Neural progenitor cell (in vitro differentiated cells): ENCODE results near the gene HLF. TPM values are rescaled to one million over a fixed set of nuclear protein-coding genes. Genes with fewer than 3 reads are reported as not detected.

ENCODE experiments used
- DNase-seq: peaks from one replicate; pipeline ENCODE4 v3.0.0-alpha.2; 2016; ENCODE audit warnings: low spot score
- H2AFZ ChIP-seq: fragments of 200-600 bp; sonication (generic); replicated peaks from 2 replicates; pipeline ENCODE4 v1.6.1; 2016; ENCODE audit warnings: antibody characterized with exemption
- H3F3A ChIP-seq: fragments of 200-600 bp; sonication (generic); 2 replicates; pipeline ENCODE4 v1.6.1; 2016; ENCODE audit warnings: antibody characterized with exemption, low read depth
- H3K27ac ChIP-seq: fragments of 200-600 bp; sonication (generic); 2 replicates; pipeline ENCODE4 v1.5.1; 2016; ENCODE audit warnings: mild to moderate bottlenecking
- H3K27me3 ChIP-seq: fragments of 200-600 bp; sonication (generic); 2 replicates; pipeline ENCODE4 v1.6.1; 2016; ENCODE audit warnings: mild to moderate bottlenecking, moderate library complexity
- H3K36me3 ChIP-seq: fragments of 200-600 bp; sonication (generic); 2 replicates; pipeline ENCODE4 v1.5.1; 2016
- H3K4me1 ChIP-seq: fragments of 200-600 bp; sonication (generic); 2 replicates; pipeline ENCODE4 v1.6.1; 2016; ENCODE audit warnings: mixed run types
- H3K4me2 ChIP-seq: fragments of 200-600 bp; sonication (generic); 2 replicates; pipeline ENCODE4 v1.6.1; 2016
- H3K4me3 ChIP-seq: fragments of 200-600 bp; sonication (generic); 2 replicates; pipeline ENCODE4 v1.5.1; 2016
- H3K79me2 ChIP-seq: fragments of 200-600 bp; sonication (generic); 2 replicates; pipeline ENCODE4 v1.6.1; 2016; ENCODE audit warnings: low read depth
- H3K9ac ChIP-seq: fragments of 200-600 bp; sonication (generic); 2 replicates; pipeline ENCODE4 v1.6.1; 2016
- H3K9me3 ChIP-seq: fragments of 200-600 bp; sonication (generic); 2 replicates; pipeline ENCODE4 v1.5.1; 2016; ENCODE audit warnings: low read depth
- H4K20me1 ChIP-seq: fragments of 200-600 bp; sonication (generic); 2 replicates; pipeline ENCODE4 v1.6.1; 2016; ENCODE audit warnings: low read depth
- H3K27ac Mint-ChIP-seq: 3 replicates; pipeline ENCODE4 v1.8.0; 2021; ENCODE audit warnings: mixed read lengths
- H3K27me3 Mint-ChIP-seq: 2 replicates; pipeline ENCODE4 v1.8.0; 2022; ENCODE audit warnings: low read depth, mild to moderate bottlenecking, inconsistent platforms, moderate library complexity, mixed read lengths; ENCODE audit not compliant: insufficient read depth
- H3K36me3 Mint-ChIP-seq: 3 replicates; pipeline ENCODE4 v1.8.0; 2021; ENCODE audit warnings: mixed read lengths
- H3K4me1 Mint-ChIP-seq: 3 replicates; pipeline ENCODE4 v1.8.0; 2021; ENCODE audit warnings: mixed read lengths
- H3K4me3 Mint-ChIP-seq: 3 replicates; pipeline ENCODE4 v1.8.0; 2021; ENCODE audit warnings: mild to moderate bottlenecking, moderate library complexity, mixed read lengths
- H3K9me3 Mint-ChIP-seq: 3 replicates; pipeline ENCODE4 v1.8.0; 2020; ENCODE audit warnings: mixed read lengths
- EZH2 ChIP-seq: fragments of 200-600 bp; sonication (generic); IDR thresholded peaks from 2 replicates; pipeline ENCODE4 v1.6.1; 2017; ENCODE audit warnings: antibody characterized with exemption, mild to moderate bottlenecking, moderate library complexity
- EZH2phosphoT487 ChIP-seq: fragments of 200-600 bp; sonication (generic); IDR thresholded peaks from 2 replicates; pipeline ENCODE4 v1.6.1; 2017; ENCODE audit warnings: antibody characterized with exemption
- total RNA-seq: library from RNA; depleted of rRNA; stranded (reverse); fragments of >200 nt; gene quantifications from 2 replicates; pipeline ENCODE4 v1.2.3, GENCODE V29; 2015; ENCODE audit warnings: low replicate concordance
- TF ChIP-seq, protein P1 (sequence below): fragments of 200-600 bp; sonication (generic); IDR thresholded peaks from 2 replicates; pipeline ENCODE4 v1.5.1; 2017; ENCODE audit warnings: antibody characterized with exemption, mild to moderate bottlenecking

The HLF gene
- total RNA-seq, 1 donor from 2014 or later = 0.11 TPM

DNA sequence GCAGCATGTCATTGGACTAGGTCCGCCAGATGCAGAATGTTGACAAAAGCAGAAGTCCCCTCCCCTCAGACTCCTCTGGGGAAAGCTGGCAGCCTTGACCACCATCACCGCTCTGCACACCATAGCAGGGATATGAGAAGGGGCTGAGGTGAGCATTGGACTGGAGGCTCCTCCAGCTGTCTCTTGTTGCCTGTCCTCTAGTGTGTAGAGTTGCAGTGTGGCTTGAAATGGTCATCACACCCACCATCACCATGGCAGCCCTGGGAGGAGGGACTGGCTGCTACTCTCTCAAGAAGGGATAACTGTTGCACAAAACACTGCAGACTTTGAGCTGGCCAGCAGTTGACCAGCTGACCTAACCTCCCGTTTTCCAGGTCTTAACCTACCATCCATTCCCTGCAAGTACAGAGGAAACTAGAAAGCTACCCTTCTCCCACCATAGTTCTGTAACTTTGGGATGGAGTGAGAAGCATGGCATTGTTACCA is 38.3 kb downstream of the HLF start:
- H3K27me3 Mint-ChIP-seq = peaks cover 2% of the 10 kb centered on the region
- Histone ChIP-seq H3K4me2 (no peak overlapping the region), H3K79me2 (no peaks in the 10 kb centered on the region), H2AFZ (no peak overlapping the region), H4K20me1 (no peaks in the 10 kb centered on the region), H3K4me1 (no peaks in the 10 kb centered on the region), H3K27ac (no peak overlapping the region), H3K4me3 (no peak overlapping the region), H3K9ac (no peak overlapping the region), H3K9me3 (no peaks in the 10 kb centered on the region), H3F3A (no peaks in the 10 kb centered on the region), H3K36me3 (no peaks in the 10 kb centered on the region), H3K27me3 (no peaks in the 10 kb centered on the region)
- H3K27ac Mint-ChIP-seq = no peak overlapping the region
- H3K9me3 Mint-ChIP-seq = no peaks in the 10 kb centered on the region
- no peaks in the 10 kb centered on the region for H3K36me3 Mint-ChIP-seq
- H3K4me1 Mint-ChIP-seq = peaks cover 10% of the 10 kb centered on the region
- DNase-seq = no peak
- H3K4me3 Mint-ChIP-seq = no peak overlapping the region
- TF ChIP-seq, protein P1, sequence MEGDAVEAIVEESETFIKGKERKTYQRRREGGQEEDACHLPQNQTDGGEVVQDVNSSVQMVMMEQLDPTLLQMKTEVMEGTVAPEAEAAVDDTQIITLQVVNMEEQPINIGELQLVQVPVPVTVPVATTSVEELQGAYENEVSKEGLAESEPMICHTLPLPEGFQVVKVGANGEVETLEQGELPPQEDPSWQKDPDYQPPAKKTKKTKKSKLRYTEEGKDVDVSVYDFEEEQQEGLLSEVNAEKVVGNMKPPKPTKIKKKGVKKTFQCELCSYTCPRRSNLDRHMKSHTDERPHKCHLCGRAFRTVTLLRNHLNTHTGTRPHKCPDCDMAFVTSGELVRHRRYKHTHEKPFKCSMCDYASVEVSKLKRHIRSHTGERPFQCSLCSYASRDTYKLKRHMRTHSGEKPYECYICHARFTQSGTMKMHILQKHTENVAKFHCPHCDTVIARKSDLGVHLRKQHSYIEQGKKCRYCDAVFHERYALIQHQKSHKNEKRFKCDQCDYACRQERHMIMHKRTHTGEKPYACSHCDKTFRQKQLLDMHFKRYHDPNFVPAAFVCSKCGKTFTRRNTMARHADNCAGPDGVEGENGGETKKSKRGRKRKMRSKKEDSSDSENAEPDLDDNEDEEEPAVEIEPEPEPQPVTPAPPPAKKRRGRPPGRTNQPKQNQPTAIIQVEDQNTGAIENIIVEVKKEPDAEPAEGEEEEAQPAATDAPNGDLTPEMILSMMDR = no peak
- TF ChIP-seq EZH2phosphoT487 (no peak), EZH2 (no peak)

DNA sequence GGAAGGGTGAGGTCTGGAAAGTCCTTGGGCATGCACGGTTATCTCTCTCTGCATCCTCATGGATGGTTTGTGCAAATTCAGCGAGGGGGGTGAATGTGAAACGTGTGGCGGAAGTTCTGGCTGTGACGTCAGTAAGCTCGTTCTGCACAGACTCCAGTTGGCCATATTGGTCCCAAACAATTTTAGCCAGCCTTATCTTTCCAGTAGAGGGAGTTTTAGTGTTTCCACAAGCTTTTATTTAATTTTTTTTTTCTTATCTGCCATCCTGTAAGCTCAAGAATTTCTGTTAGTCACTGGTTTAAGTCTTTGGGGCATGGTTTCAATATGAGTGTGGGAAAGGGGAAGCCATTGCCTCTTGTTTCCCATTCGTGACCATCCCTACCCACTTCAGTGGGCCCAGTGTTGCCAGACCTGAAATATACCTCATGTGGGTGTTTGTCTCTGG is 39.0 kb downstream of the HLF start:
- DNase-seq = no peak
- Mint-ChIP-seq H3K36me3 (no peaks in the 10 kb centered on the region), H3K9me3 (no peaks in the 10 kb centered on the region), H3K27me3 (peaks cover 2% of the 10 kb centered on the region), H3K4me3 (no peak overlapping the region), H3K27ac (no peak overlapping the region), H3K4me1 (peaks cover 10% of the 10 kb centered on the region)
- no peak overlapping the region for H3K9ac ChIP-seq
- H3K4me3 ChIP-seq = no peak overlapping the region
- no peaks in the 10 kb centered on the region for H3K9me3 ChIP-seq
- TF ChIP-seq EZH2 (no peak), EZH2phosphoT487 (no peak)
- TF ChIP-seq, protein P1 = no peak
- H3K27ac ChIP-seq = no peak overlapping the region
- H2AFZ ChIP-seq = no peak overlapping the region
- H3K27me3 ChIP-seq = no peaks in the 10 kb centered on the region
- no peaks in the 10 kb centered on the region for H4K20me1 ChIP-seq
- H3K4me2 ChIP-seq = no peak overlapping the region
- H3K4me1 ChIP-seq = no peaks in the 10 kb centered on the region
- H3K36me3 ChIP-seq = no peaks in the 10 kb centered on the region
- H3K79me2 ChIP-seq = no peaks in the 10 kb centered on the region
- H3F3A ChIP-seq = no peaks in the 10 kb centered on the region

DNA sequence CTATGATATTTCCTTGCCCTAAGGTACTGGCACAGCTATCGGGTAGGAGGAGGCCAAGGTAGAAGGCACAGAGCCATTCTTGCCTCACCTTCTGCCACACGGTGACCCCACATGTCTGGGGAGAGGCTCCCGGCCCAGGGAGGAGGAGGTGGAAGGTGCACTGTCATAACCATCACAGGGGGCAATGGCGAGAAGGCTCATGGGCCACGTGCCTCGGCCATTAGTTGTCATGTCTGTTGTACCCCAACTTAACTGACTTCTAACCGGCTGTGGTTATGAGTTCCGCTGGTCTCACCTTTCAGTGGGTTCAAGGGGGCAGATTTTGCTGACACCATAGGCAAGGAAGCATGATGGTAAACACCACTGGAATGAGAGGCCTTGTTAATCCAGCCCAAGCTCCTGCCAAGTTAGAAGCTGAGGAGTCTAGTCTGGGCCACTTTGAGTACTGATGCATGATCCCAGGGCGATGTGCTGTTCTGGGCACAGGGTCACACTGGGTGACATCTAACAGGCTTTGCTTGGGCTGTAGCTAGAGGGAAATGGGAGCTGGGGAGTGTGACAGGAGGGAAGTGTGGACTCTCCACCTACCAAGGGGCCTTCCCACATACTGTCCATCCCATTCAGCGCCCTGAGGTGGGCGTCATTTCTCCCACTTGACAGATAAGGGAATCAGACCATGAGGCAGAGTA is 39.6 kb downstream of the HLF start:
- TF ChIP-seq EZH2 (no peak), EZH2phosphoT487 (no peak)
- TF ChIP-seq, protein P1 = no peak

More for the DNA sequence above, 39.6 kb downstream of the HLF start:
- no peak overlapping the region for H3K4me2 ChIP-seq
- no peak overlapping the region for H3K9ac ChIP-seq
- Mint-ChIP-seq H3K4me3 (no peak overlapping the region), H3K27ac (no peak overlapping the region), H3K9me3 (no peaks in the 10 kb centered on the region), H3K27me3 (peaks cover 2% of the 10 kb centered on the region), H3K4me1 (peaks cover 10% of the 10 kb centered on the region), H3K36me3 (no peaks in the 10 kb centered on the region)
- H2AFZ ChIP-seq = no peak overlapping the region
- H3F3A ChIP-seq = no peaks in the 10 kb centered on the region
- H3K36me3 ChIP-seq = no peaks in the 10 kb centered on the region
- no peaks in the 10 kb centered on the region for H4K20me1 ChIP-seq
- H3K4me3 ChIP-seq = no peak overlapping the region
- H3K79me2 ChIP-seq = no peaks in the 10 kb centered on the region
- no peaks in the 10 kb centered on the region for H3K9me3 ChIP-seq
- DNase-seq = no peak
- no peaks in the 10 kb centered on the region for H3K4me1 ChIP-seq
- no peak overlapping the region for H3K27ac ChIP-seq
- H3K27me3 ChIP-seq = no peaks in the 10 kb centered on the region
